Smooth muscle cell (in vitro differentiated cells): ENCODE data around the gene CPA1. TPM values are rescaled to one million over a fixed set of nuclear protein-coding genes. Genes with fewer than 3 reads are reported as not detected.

ENCODE experiments used
- DNase-seq: peaks from one replicate; lab custom pipeline; 2025; ENCODE audit not compliant: unreplicated experiment; lab: John Stamatoyannopoulos, UW
- H2AFZ ChIP-seq: fragments of 200-600 bp; sonication (generic); 2 replicates; pipeline ENCODE4 v1.6.0; 2016; ENCODE audit warnings: antibody characterized with exemption, low read depth, mild to moderate bottlenecking
- H3F3A ChIP-seq: fragments of 200-600 bp; sonication (generic); 2 replicates; pipeline ENCODE4 v1.6.0; 2017; ENCODE audit warnings: antibody characterized with exemption, low read depth
- H3K27ac ChIP-seq: fragments of 200-600 bp; sonication (generic); 2 replicates; pipeline ENCODE4 v1.5.1; 2016; ENCODE audit warnings: low read depth, mild to moderate bottlenecking
- H3K27me3 ChIP-seq: fragments of 200-600 bp; sonication (generic); 2 replicates; pipeline ENCODE4 v1.6.1; 2016; ENCODE audit warnings: low read depth, mild to moderate bottlenecking
- H3K36me3 ChIP-seq: fragments of 200-600 bp; sonication (generic); 2 replicates; pipeline ENCODE4 v1.5.1; 2016; ENCODE audit warnings: low read depth
- H3K4me1 ChIP-seq: fragments of 200-600 bp; sonication (generic); 2 replicates; pipeline ENCODE4 v1.5.1; 2016; ENCODE audit warnings: low read depth
- H3K4me2 ChIP-seq: fragments of 200-600 bp; sonication (generic); 2 replicates; pipeline ENCODE4 v1.6.0; 2016; ENCODE audit warnings: mild to moderate bottlenecking
- H3K4me3 ChIP-seq: fragments of 200-600 bp; sonication (generic); 2 replicates; pipeline ENCODE4 v1.5.1; 2016; ENCODE audit warnings: mild to moderate bottlenecking
- H3K79me2 ChIP-seq: fragments of 200-600 bp; sonication (generic); 2 replicates; pipeline ENCODE4 v1.6.0; 2016; ENCODE audit warnings: low read depth, mild to moderate bottlenecking
- H3K9ac ChIP-seq: fragments of 200-600 bp; sonication (generic); 2 replicates; pipeline ENCODE4 v1.6.0; 2016; ENCODE audit warnings: low read depth
- H3K9me3 ChIP-seq: fragments of 200-600 bp; sonication (generic); replicated peaks from 2 replicates; pipeline ENCODE4 v1.5.1; 2016; ENCODE audit warnings: low read depth
- H4K20me1 ChIP-seq: fragments of 200-600 bp; sonication (generic); 2 replicates; pipeline ENCODE4 v1.6.0; 2016; ENCODE audit warnings: low read depth
- CTCF ChIP-seq: fragments of 200-600 bp; sonication (generic); IDR thresholded peaks from 2 replicates; pipeline ENCODE4 v1.5.1; 2017; ENCODE audit warnings: borderline replicate concordance, mild to moderate bottlenecking, antibody characterized with exemption; ENCODE audit not compliant: insufficient read depth, poor library complexity, severe bottlenecking
- WGBS: methylation state at CpG from one replicate; pipeline ENCODE4 v1.1.7; 2016; ENCODE audit warnings: low lambda C conversion rate; 5-methylcytosine and 5-hydroxymethylcytosine counted together
- polyA plus RNA-seq: library from polyadenylated mRNA; unstranded; fragments of >200 nt; fragmentation: Nextera tagmentation; extraction: Ambion mirVana; gene quantifications from 2 replicates; pipeline ENCODE4 v1.2.1, GENCODE V29; 2016
- total RNA-seq: library from RNA; depleted of rRNA; stranded (reverse); fragments of >200 nt; gene quantifications from 2 replicates; pipeline ENCODE4 v1.2.3, GENCODE V29; 2014

The CPA1 gene
- total and polyA plus RNA-seq, 2 experiments from 2014 or later = 0.90 to 3.8 TPM

- Histone ChIP-seq H2AFZ (no peak overlapping the region), H3F3A (no peaks in the 10 kb centered on the region), H4K20me1 (no peaks in the 10 kb centered on the region), H3K79me2 (no peaks in the 10 kb centered on the region), H3K4me3 (no peak overlapping the region), H3K4me1 (no peaks in the 10 kb centered on the region), H3K4me2 (no peak overlapping the region), H3K27ac (no peak overlapping the region), H3K36me3 (no peaks in the 10 kb centered on the region), H3K9me3 (no peaks in the 10 kb centered on the region), H3K9ac (no peak overlapping the region), H3K27me3 (no peaks in the 10 kb centered on the region)
- WGBS = 96% methylated on average over 6 of the region's 6 CpGs
- no peak for DNase-seq
- no peak for TF ChIP-seq CTCF
Measured at GRCh38 chr7:130385600-130386066, 5.3 kb downstream of the CPA1 start.

- DNase-seq = no peak
Measured at GRCh38 chr7:130386876-130387275, 6.6 kb downstream of the CPA1 start.

GRCh38 chr7:130387306-130387627 lies 7.0 kb downstream of the CPA1 start:
- no peak for TF ChIP-seq CTCF
- H3K4me1 ChIP-seq = no peaks in the 10 kb centered on the region
- no peaks in the 10 kb centered on the region for H4K20me1 ChIP-seq
- H3K27ac ChIP-seq = no peak overlapping the region
- H3K4me2 ChIP-seq = no peak overlapping the region
- no peaks in the 10 kb centered on the region for H3K79me2 ChIP-seq
- no peak overlapping the region for H2AFZ ChIP-seq
- H3K4me3 ChIP-seq = no peak overlapping the region
- H3K9me3 ChIP-seq = no peaks in the 10 kb centered on the region
- H3K27me3 ChIP-seq = no peaks in the 10 kb centered on the region
- no peak overlapping the region for H3K9ac ChIP-seq
- DNase-seq = no peak
- no peaks in the 10 kb centered on the region for H3K36me3 ChIP-seq
- no peaks in the 10 kb centered on the region for H3F3A ChIP-seq
- WGBS = 99% methylated on average over 3 of the region's 3 CpGs

More at GRCh38 chr7:130386876-130387275, 6.6 kb downstream of the CPA1 start:
- no peak overlapping the region for H3K4me3 ChIP-seq
- H3K4me2 ChIP-seq = no peak overlapping the region
- no peaks in the 10 kb centered on the region for H3K79me2 ChIP-seq
- H3K4me1 ChIP-seq = no peaks in the 10 kb centered on the region
- no peaks in the 10 kb centered on the region for H3K9me3 ChIP-seq
- no peaks in the 10 kb centered on the region for H3K36me3 ChIP-seq
- 91% methylated on average over 3 of the region's 3 CpGs for WGBS
- no peaks in the 10 kb centered on the region for H3K27me3 ChIP-seq
- no peaks in the 10 kb centered on the region for H4K20me1 ChIP-seq
- H2AFZ ChIP-seq = no peak overlapping the region
- H3K27ac ChIP-seq = no peak overlapping the region
- TF ChIP-seq CTCF = no peak
- no peak overlapping the region for H3K9ac ChIP-seq
- H3F3A ChIP-seq = no peaks in the 10 kb centered on the region

GRCh38 chr7:130387628-130388403 lies 7.5 kb downstream of the CPA1 start:
- peaks cover under 1% of the 10 kb centered on the region for H3K4me1 ChIP-seq
- no peak overlapping the region for H3K4me2 ChIP-seq
- no peak overlapping the region for H3K27ac ChIP-seq
- H4K20me1 ChIP-seq = no peaks in the 10 kb centered on the region
- no peak for TF ChIP-seq CTCF
- no peaks in the 10 kb centered on the region for H3K27me3 ChIP-seq
- no peak overlapping the region for H2AFZ ChIP-seq
- no peaks in the 10 kb centered on the region for H3K9me3 ChIP-seq
- no peak for DNase-seq
- no peak overlapping the region for H3K4me3 ChIP-seq
- H3K9ac ChIP-seq = no peak overlapping the region
- H3F3A ChIP-seq = peaks cover 1% of the 10 kb centered on the region
- H3K79me2 ChIP-seq = no peaks in the 10 kb centered on the region
- WGBS = 85% methylated on average over 12 of the region's 12 CpGs
- no peaks in the 10 kb centered on the region for H3K36me3 ChIP-seq
